Islet precursor cell (in vitro differentiated cells): Measurements from ENCODE around the gene CAP1.

ENCODE experiments used
- DNase-seq: peaks from one replicate; pipeline ENCODE4 v3.0.0-alpha.2; 2018

CAP1 gene

DNA sequence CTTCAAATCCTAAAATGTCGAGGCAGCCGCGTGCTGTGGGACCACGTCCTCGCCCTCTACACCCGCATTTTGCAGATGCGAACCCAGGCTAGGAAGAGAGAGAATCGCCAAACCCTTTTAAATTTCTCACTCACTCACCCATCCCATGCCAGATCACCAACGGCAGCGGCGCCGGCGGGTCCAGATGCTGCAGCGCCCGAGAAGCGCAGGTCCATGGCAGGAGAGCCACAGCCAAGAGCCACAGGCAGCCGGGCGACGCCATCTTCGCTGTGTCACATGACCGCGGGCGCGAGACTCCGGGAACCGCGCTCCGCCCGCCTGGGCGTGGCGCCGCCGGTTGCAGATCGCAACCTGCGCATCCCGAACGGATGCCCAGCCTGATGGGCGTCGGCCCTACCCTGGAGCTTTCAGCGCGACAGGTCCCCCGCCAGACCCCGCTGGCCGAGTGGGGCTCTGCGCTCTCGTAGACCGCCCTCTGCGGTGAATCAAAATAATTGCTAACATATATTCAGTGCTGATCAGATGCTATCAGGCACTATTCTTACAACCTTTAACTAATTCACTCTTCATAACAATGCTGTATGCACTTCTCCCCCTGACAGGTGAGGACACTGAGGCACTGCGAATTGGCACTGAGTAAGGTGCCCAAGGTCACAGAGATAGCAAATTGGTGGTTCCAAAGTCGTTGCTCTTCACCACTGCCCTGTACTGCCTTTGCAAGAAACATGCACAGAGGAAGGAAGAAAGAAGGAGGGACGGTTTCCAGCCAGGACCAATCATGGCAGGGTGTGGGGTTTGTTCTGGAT lies 56.7 kb downstream of the CAP1 start, which contains the start of gene PPT1:
TSS of gene PPT1 (minus strand) at position 276 of the 806 bp plus-strand sequence. CDS start at position 262, 14 bp downstream.
- peak; percentile 87 for DNase-seq

DNA sequence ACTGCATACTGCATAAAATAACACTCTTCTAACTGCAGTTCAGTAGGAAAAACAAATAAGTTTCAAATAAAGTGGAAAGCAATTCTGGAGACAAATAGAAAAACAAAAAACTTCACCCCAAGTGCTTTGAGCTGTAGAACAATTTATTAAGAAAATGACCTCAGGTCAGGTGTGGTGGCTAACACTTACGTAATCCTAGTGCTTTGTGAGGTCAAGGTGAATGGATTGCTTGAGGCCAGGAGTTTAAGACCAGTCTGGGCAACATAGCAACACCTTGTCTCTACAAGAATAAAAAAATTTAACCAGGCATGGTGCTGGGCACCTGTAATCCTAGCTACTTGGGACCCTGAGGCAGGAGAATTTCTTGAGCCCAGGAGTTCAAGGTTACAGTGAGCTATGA lies 61.5 kb downstream of the CAP1 start:
- DNase-seq = no peak

DNA sequence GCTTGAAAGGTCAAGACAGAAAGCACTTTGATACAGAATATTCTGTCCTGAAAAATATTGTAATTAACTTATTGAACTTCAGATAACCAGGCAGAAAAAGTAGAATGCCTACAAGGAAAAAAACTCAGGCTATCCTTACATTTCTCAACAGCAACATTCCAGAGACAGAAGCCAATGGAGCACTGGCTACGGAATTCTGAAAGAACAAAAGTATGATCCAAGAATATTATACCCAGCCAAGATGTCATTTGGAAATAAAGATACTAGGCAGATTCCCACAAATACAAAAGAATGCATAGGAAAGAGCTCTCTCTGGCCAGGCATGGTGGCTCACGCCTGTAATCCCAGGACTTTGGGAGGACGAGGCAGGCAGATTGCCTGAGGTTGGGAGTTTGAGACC lies 62.4 kb downstream of the CAP1 start:
- DNase-seq = no peak

- no peak for DNase-seq
Measured at GRCh38 chr1:40105028-40105427, 64.5 kb downstream of the CAP1 start.

- DNase-seq = peak; percentile 69
Measured at GRCh38 chr1:40107290-40107959, 66.9 kb downstream of the CAP1 start.

DNA sequence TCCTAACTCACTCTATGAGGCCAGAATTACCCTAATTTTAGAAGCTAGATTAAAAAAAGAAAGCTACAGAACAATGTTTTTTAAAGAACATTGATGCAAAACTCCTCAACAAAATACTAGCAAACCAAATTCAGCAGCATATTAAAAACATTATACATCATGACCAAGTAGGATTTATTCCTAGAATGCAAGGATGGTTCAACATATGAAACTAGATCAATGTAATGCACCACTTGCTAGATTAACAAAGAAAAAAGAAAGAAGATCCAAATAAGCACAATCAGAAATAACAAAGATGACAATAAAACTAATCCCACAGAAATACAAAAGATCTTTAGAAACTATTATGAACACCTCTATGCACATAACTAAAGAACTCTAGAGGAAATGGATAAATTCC lies 69.9 kb downstream of the CAP1 start:
- no peak for DNase-seq

DNA sequence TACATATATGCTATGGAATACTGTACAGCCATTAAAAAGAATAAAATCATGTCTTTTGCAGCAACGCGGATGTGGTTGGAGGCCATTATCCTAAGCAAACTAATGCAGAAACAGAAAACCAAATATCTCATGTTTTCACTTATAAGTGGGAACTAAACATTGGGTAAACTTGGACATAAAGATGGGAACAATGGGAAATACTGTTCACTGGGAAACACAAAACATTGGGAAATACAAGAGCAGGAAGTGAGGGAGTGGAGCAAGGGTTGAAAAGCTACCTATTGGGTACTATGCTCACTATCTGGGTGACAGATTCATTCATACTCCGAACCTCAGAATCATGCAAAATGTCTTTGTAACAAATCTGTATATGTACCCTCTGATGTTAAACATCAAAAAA lies 73.9 kb downstream of the CAP1 start:
- DNase-seq = no peak

DNA sequence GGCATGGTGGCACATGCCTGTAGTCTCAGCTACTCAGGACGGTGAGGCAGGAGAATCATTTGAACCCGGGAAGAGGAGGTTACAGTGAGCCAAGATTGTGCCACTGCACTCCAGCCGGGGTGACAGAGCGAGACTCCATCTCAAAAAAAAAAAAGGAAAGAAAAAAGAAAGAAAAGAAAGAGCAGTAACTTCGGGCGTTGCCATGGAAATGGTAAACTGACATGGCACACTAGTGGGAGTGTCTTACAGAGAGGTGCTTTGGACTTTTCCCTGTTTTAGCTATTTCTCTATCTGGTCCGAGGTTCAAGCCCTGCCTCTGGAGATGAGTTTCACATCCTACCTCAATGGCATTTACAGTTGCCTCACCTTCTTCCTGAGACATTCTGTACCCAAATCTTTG lies 79.6 kb downstream of the CAP1 start:
- no peak for DNase-seq
